Progenitor cell of endocrine pancreas (in vitro differentiated cells): Measurements from ENCODE around the gene MUC12. TPM values are rescaled to one million over a fixed set of nuclear protein-coding genes. Genes with fewer than 3 reads are reported as not detected.

Experiments
- DNase-seq: peaks from one replicate; pipeline ENCODE4 v3.0.0; 2021; ENCODE audit warnings: low spot score; ENCODE audit not compliant: unreplicated experiment
- H3K27ac Mint-ChIP-seq: 2 replicates; pipeline ENCODE4 v1.8.0; 2021; ENCODE audit warnings: mild to moderate bottlenecking, moderate library complexity, mixed read lengths
- H3K27me3 Mint-ChIP-seq: 2 replicates; pipeline ENCODE4 v1.8.0; 2021; ENCODE audit warnings: mixed read lengths
- H3K36me3 Mint-ChIP-seq: 2 replicates; pipeline ENCODE4 v1.8.0; 2022; ENCODE audit warnings: mixed read lengths; ENCODE audit not compliant: insufficient read depth
- H3K4me1 Mint-ChIP-seq: 2 replicates; pipeline ENCODE4 v1.8.0; 2021; ENCODE audit warnings: low read depth, mixed read lengths
- H3K4me3 Mint-ChIP-seq: 2 replicates; pipeline ENCODE4 v1.8.0; 2021; ENCODE audit warnings: low read depth, mild to moderate bottlenecking, moderate library complexity, mixed read lengths
- H3K9me3 Mint-ChIP-seq: 2 replicates; pipeline ENCODE4 v1.8.0; 2021; ENCODE audit warnings: low read depth, mixed read lengths
- CTCF ChIP-seq: fragments of 200-600 bp; sonication (generic); IDR thresholded peaks from one replicate; pipeline ENCODE4 v1.5.0; 2021; ENCODE audit warnings: antibody characterized with exemption, mild to moderate bottlenecking; ENCODE audit not compliant: unreplicated experiment
- total RNA-seq: library from RNA; stranded (reverse); gene quantifications from 2 replicates; pipeline ENCODE4 v1.2.1, GENCODE V29; 2021

The MUC12 gene
- total RNA-seq, 1 donor from 2014 or later, result 0.31 TPM

GRCh38 chr7:100947792-100948191 is 21.6 kb upstream of the MUC12 start:
- Mint-ChIP-seq H3K9me3 (peaks cover 2% of the 10 kb centered on the region), H3K27ac (no peak overlapping the region), H3K4me3 (no peak overlapping the region), H3K27me3 (peaks cover 19% of the 10 kb centered on the region), H3K36me3 (no peaks in the 10 kb centered on the region), H3K4me1 (no peaks in the 10 kb centered on the region)
- DNase-seq, result no peak
- no peak for TF ChIP-seq CTCF

GRCh38 chr7:100949227-100949932 is 20.0 kb upstream of the MUC12 start, which contains the start of gene MUC3A:
Gene MUC3A, plus strand, starts transcription at chr7:100949534. Its CDS starts 91 bp downstream, at chr7:100949625.
- no peak for TF ChIP-seq CTCF
- Mint-ChIP-seq H3K27me3 (peaks cover 19% of the 10 kb centered on the region), H3K4me1 (no peaks in the 10 kb centered on the region), H3K4me3 (no peak within 1 kb of the TSS), H3K36me3 (no peaks in the 10 kb centered on the region), H3K9me3 (no peaks in the 10 kb centered on the region), H3K27ac (no peak within 1 kb of the TSS)
- no peak for DNase-seq

GRCh38 chr7:100949933-100950443 is 19.4 kb upstream of the MUC12 start:
- Mint-ChIP-seq H3K9me3 (no peaks in the 10 kb centered on the region), H3K27ac (no peak overlapping the region), H3K27me3 (peaks cover 19% of the 10 kb centered on the region), H3K36me3 (no peaks in the 10 kb centered on the region), H3K4me1 (no peaks in the 10 kb centered on the region), H3K4me3 (no peak overlapping the region)
- no peak for TF ChIP-seq CTCF
- DNase-seq, result no peak

- Mint-ChIP-seq H3K4me1 (no peaks in the 10 kb centered on the region), H3K4me3 (no peak overlapping the region), H3K27ac (no peak overlapping the region), H3K27me3 (peaks cover 15% of the 10 kb centered on the region), H3K9me3 (no peaks in the 10 kb centered on the region), H3K36me3 (no peaks in the 10 kb centered on the region)
- no peak for TF ChIP-seq CTCF
- DNase-seq, result no peak
These were observed 18.2 kb upstream of the MUC12 start for GRCh38 chr7:100951172-100951571.

GRCh38 chr7:100951888-100952560 is 17.3 kb upstream of the MUC12 start:
- H3K4me1 Mint-ChIP-seq, result no peaks in the 10 kb centered on the region

More at GRCh38 chr7:100951888-100952560, 17.3 kb upstream of the MUC12 start:
- peaks cover 15% of the 10 kb centered on the region for H3K27me3 Mint-ChIP-seq
- no peak overlapping the region for H3K27ac Mint-ChIP-seq
- no peak overlapping the region for H3K4me3 Mint-ChIP-seq
- no peaks in the 10 kb centered on the region for H3K36me3 Mint-ChIP-seq
- DNase-seq, result no peak
- no peak for TF ChIP-seq CTCF
- H3K9me3 Mint-ChIP-seq, result no peaks in the 10 kb centered on the region
